GM12873 (cell line): Measurements from ENCODE around the gene CIB1.

Experiments
- CTCF ChIP-seq: IDR thresholded peaks from 2 replicates; pipeline ENCODE4 v1.5.1; 2012; ENCODE audit warnings: low read depth, mild to moderate bottlenecking, moderate library complexity, low read length, control low read depth; ENCODE audit not compliant: insufficient read depth; ENCODE audit errors: missing control alignments

CIB1 gene

GRCh38 chr15:90200534-90201129 is 33.1 kb downstream of the CIB1 start:
- no peak for TF ChIP-seq CTCF

GRCh38 chr15:90194655-90195054 is 39.1 kb downstream of the CIB1 start:
- no peak for TF ChIP-seq CTCF

GRCh38 chr15:90192961-90193786 is 40.6 kb downstream of the CIB1 start:
- no peak for TF ChIP-seq CTCF

- TF ChIP-seq CTCF: no peak
Measured at GRCh38 chr15:90191794-90192509, 41.8 kb downstream of the CIB1 start.

GRCh38 chr15:90191344-90191687 is 42.4 kb downstream of the CIB1 start:
- no peak for TF ChIP-seq CTCF

- no peak for TF ChIP-seq CTCF
Measured at GRCh38 chr15:90190606-90191343, 43.0 kb downstream of the CIB1 start.

- TF ChIP-seq CTCF: no peak
Measured at GRCh38 chr15:90189781-90190467, 43.8 kb downstream of the CIB1 start.
